Uterus (tissue), 4 donors: ENCODE results near the gene WNT7A. TPM values are rescaled to one million over a fixed set of nuclear protein-coding genes. Genes with fewer than 3 reads are reported as not detected.

Source experiments
- DNase-seq, 2 donors: peaks; one replicate each; pipeline ENCODE4 v3.0.0-alpha.2; 2019 to 2020
- H3K27ac ChIP-seq, 2 donors: fragments of 200-600 bp; sonication (generic); 1 replicate in 1 of 2; 2 replicates in 1 of 2; pipeline ENCODE4 v1.5.1; 2016 to 2018
- H3K27me3 ChIP-seq, 2 donors: fragments of 200-600 bp; sonication (generic); one replicate each; pipeline ENCODE4 v1.5.1; 2018 to 2019; ENCODE audit warnings: control low read depth in 1 of 2
- H3K36me3 ChIP-seq, 2 donors: fragments of 200-600 bp; sonication (generic); one replicate each; pipeline ENCODE4 v1.5.1; 2019; ENCODE audit warnings: control low read depth in 1 of 2
- H3K4me1 ChIP-seq, 2 donors: fragments of 200-600 bp; sonication (generic); one replicate each; pipeline ENCODE4 v1.5.1; 2018 to 2019; ENCODE audit warnings: control low read depth in 1 of 2
- H3K4me3 ChIP-seq, 2 donors: fragments of 200-600 bp; sonication (generic); 1 replicate in 1 of 2; 2 replicates in 1 of 2; pipeline ENCODE4 v1.5.1; 2018 to 2019; ENCODE audit warnings: mild to moderate bottlenecking in 1 of 2
- H3K9me3 ChIP-seq, 2 donors: fragments of 200-600 bp; sonication (generic); one replicate each; pipeline ENCODE4 v1.5.1; 2019; ENCODE audit warnings: control low read depth in 1 of 2
- POLR2A ChIP-seq, 2 donors: fragments of 450-650 bp; IDR thresholded peaks; one replicate each; pipeline ENCODE4 v1.6.1; 2016; ENCODE audit warnings: antibody characterized with exemption in 2 of 2, mild to moderate bottlenecking in 1 of 2, moderate library complexity in 1 of 2
- intact Hi-C: fragments of 100-400 bp; cut with DNase I; formaldehyde crosslinking; loops from one replicate; pipeline ENCODE4 v1.15.1; 2023; ENCODE audit warnings: low total_unique reads
- total RNA-seq, 4 donors: library from RNA; depleted of rRNA in 3 of 4; stranded (reverse); fragments of >200 nt in 3 of 4; gene quantifications; one replicate each; pipeline versions ENCODE4 v1.1.0 to v1.2.4, GENCODE V29; 2014 to 2023
- TF ChIP-seq, protein P1 (sequence below), 4 experiments: fragments of 200-600 bp in 2 of 4; fragments of 450-650 bp in 2 of 4; sonication (generic) in 2 of 4; IDR thresholded peaks; one replicate each; pipeline ENCODE4 v1.5.1; 2016 to 2019; ENCODE audit warnings: antibody characterized with exemption in 4 of 4, mild to moderate bottlenecking in 2 of 4, moderate library complexity in 1 of 4
- donor health status: DM: yes; HTN: yes; CAD: no.

WNT7A gene
- total RNA-seq, 4 donors from 2014 or later: 0.21 to 19.8 (median 0.26) TPM; not detected in 1

DNA sequence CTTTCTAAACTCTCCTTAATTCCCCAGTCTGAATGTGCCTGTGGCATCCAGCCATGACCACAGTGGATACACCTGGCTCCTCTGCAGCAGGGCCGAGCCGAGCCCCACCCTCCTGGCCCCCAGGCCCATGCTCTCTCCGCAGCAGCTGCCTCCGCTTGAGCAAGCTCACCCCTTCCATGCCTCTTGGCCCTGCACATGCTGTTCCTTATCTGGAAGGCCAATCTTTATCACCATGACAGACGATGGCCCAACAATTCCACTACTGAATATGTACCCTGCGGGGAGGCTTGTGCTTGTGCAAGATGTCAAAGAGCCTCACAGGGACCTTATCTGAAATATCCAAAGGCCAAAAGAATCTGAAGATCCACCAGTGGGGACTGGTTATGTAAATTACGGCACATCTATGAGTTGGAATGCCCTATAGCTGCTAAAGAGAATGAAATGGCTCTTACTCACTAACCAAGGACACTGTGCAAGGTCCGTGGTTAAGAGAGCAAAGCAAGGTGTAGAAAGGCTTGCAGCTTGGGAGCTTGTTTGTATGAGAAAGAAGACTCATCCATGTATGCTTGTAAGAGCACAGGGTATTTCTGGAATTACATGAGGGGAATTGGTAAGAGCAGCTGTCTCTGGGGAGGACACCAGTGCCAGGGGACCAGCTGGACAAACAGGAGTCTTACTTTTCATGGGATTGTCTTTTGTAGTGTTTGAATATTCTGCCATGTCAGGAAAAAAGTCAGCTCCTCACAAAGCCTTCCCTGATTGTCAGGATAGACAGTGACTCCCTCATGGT is 55.2 kb downstream of the WNT7A start:
- intact Hi-C loops: no loop called here
- H3K27ac ChIP-seq: no peak overlapping the region
- no peaks in the 10 kb centered on the region for H3K4me1 ChIP-seq
- TF ChIP-seq, protein P1, sequence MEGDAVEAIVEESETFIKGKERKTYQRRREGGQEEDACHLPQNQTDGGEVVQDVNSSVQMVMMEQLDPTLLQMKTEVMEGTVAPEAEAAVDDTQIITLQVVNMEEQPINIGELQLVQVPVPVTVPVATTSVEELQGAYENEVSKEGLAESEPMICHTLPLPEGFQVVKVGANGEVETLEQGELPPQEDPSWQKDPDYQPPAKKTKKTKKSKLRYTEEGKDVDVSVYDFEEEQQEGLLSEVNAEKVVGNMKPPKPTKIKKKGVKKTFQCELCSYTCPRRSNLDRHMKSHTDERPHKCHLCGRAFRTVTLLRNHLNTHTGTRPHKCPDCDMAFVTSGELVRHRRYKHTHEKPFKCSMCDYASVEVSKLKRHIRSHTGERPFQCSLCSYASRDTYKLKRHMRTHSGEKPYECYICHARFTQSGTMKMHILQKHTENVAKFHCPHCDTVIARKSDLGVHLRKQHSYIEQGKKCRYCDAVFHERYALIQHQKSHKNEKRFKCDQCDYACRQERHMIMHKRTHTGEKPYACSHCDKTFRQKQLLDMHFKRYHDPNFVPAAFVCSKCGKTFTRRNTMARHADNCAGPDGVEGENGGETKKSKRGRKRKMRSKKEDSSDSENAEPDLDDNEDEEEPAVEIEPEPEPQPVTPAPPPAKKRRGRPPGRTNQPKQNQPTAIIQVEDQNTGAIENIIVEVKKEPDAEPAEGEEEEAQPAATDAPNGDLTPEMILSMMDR (IDR thresholded peaks at IDR 0.05): no peak
- TF ChIP-seq POLR2A (IDR thresholded peaks at IDR 0.05): no peak
- H3K27me3 ChIP-seq: no peaks in the 10 kb centered on the region
- no peak for DNase-seq
- H3K4me3 ChIP-seq: no peak overlapping the region
- H3K36me3 ChIP-seq: no peaks in the 10 kb centered on the region
- no peaks in the 10 kb centered on the region for H3K9me3 ChIP-seq

DNA sequence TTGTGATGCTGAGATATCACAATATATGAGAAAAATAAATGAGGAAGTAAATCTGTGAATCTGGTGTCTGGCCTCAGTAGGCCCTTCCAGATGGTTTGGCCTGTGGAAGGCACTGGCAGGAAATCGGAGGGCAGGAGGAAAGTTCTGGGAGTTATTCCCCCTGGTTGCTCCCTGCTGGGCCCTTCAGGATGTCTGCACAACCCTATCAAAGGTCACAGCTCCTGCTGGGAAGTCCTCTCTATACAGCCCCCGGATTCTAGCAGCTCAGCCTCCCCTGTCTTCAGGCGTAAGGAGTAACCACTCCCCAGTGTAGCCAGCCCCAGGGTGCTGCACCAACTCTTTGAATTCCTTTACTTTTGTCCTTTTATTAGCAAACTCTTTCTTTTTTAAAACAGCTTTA is 56.2 kb downstream of the WNT7A start:
- no peak overlapping the region for H3K27ac ChIP-seq
- no peak for DNase-seq
- no peaks in the 10 kb centered on the region for H3K4me1 ChIP-seq
- H3K27me3 ChIP-seq: no peaks in the 10 kb centered on the region
- intact Hi-C loops: no loop called here
- no peak for TF ChIP-seq POLR2A (IDR thresholded peaks at IDR 0.05)
- TF ChIP-seq, protein P1 (IDR thresholded peaks at IDR 0.05): no peak
- H3K4me3 ChIP-seq: no peak overlapping the region
- no peaks in the 10 kb centered on the region for H3K36me3 ChIP-seq
- no peaks in the 10 kb centered on the region for H3K9me3 ChIP-seq

DNA sequence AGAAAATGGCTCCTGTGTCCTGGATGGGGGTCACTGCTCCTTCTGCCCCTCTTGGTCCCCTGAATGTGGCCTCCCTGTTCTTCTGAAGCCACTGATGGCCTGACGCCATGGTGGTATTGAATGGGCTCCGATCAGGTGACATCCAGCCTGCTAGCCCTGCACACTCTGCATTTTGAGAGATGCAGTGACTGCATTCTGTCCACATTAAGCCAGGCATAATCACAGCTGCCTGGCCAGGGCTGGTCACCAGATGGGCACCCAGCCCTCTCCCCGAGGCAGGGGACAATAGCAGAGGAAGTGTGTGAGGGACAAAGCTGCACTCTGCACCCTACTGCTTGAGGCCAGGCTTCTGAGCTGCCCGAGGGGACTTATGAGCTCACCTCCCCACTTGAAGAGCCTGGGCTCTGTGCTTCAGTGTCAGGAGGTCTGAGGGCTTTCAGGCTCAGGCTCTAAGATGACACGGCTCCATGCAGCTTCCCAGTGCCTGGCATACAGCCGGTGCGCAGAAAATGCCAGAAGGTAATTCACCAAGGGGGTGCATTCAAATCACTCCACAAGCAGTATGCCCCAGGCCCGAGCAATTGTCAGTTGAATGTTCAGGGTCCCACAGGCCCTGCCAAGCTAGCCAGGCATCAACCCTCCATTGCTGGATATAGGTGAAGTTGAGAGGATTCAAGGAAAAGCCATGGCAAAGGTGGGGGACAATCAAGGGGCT is 56.8 kb downstream of the WNT7A start:
- no peaks in the 10 kb centered on the region for H3K36me3 ChIP-seq
- no peak for TF ChIP-seq POLR2A (IDR thresholded peaks at IDR 0.05)
- TF ChIP-seq, protein P1 (IDR thresholded peaks at IDR 0.05): no peak
- no peak overlapping the region for H3K4me3 ChIP-seq
- H3K27ac ChIP-seq: no peak overlapping the region
- no peaks in the 10 kb centered on the region for H3K9me3 ChIP-seq
- intact Hi-C loops: no loop called here
- H3K4me1 ChIP-seq: no peaks in the 10 kb centered on the region
- H3K27me3 ChIP-seq: no peaks in the 10 kb centered on the region
- no peak for DNase-seq

DNA sequence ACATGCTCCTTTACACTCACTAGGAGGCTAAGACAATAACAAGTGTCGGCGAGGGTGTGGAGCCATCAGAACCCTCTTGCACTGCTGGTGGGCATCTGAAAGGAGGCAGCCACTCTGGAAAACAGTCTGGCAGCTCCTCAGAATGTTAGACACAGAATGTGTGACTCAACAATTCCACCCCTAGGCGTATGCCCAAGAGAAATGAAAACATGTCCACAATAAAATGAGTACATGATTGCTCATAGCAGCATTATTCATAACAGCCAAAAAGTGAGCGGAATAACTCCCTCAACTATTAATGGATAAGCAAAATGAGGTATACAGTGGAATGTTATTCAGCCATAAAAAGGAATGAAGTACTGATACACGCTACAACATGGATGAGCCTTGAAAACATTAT is 57.8 kb downstream of the WNT7A start:
- no peak overlapping the region for H3K27ac ChIP-seq
- no peak for DNase-seq
- H3K9me3 ChIP-seq: no peaks in the 10 kb centered on the region
- H3K27me3 ChIP-seq: no peaks in the 10 kb centered on the region
- no peaks in the 10 kb centered on the region for H3K4me1 ChIP-seq
- intact Hi-C loops: no loop called here
- H3K4me3 ChIP-seq: no peak overlapping the region
- no peaks in the 10 kb centered on the region for H3K36me3 ChIP-seq
- TF ChIP-seq POLR2A (IDR thresholded peaks at IDR 0.05): no peak
- TF ChIP-seq, protein P1 (IDR thresholded peaks at IDR 0.05): no peak

DNA sequence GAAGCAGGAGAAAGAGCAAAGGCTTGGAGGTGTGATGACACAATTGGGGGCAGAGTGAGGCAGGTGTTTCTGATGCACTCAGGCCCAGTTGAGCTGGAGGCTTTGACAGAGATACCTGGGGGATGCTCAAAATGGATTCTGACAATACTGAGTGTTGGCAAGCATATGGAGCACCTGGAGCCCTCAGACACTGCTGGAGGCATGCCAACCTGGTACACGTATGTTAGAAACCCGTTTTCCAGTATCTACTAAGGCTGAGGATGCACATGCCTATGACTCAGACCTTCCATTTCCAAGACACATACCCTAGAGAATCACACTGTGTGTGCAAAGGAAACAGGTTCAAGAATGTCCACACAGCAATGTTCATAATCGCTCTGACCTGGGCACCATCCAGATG is 58.7 kb downstream of the WNT7A start:
- no peak for DNase-seq
- TF ChIP-seq, protein P1 (IDR thresholded peaks at IDR 0.05): no peak
- no peak for TF ChIP-seq POLR2A (IDR thresholded peaks at IDR 0.05)

More for the DNA sequence above, 58.7 kb downstream of the WNT7A start:
- Histone ChIP-seq H3K27ac (no peak overlapping the region), H3K4me1 (no peaks in the 10 kb centered on the region), H3K4me3 (no peak overlapping the region), H3K36me3 (no peaks in the 10 kb centered on the region), H3K27me3 (no peaks in the 10 kb centered on the region), H3K9me3 (peaks cover 0 to 5% of the 10 kb centered on the region in 2 donors)
- intact Hi-C loops: no loop called here
